Activated CD4-positive, alpha-beta T cell treated with anti-CD3 and anti-CD28 coated beads for 36 hours (primary cell): ENCODE data around the gene ZSWIM7. TPM values are rescaled to one million over a fixed set of nuclear protein-coding genes. Genes with fewer than 3 reads are reported as not detected.
A peak's percentile ranks its signal among the peaks of the same experiment; 100 is the strongest.

Experiments used
- ATAC-seq: fragments of 200-7000 bp; cut with Tn5 transposase; one replicate; pipeline ENCODE4 v1.10.0; 2021; ENCODE audit warnings: mild to moderate bottlenecking, moderate library complexity
- CTCF ChIA-PET: fragments of 350-600 bp; sonication (Branson Sonifier 250); formaldehyde crosslinking; loops from one replicate; lab custom pipeline; 2021; ENCODE audit warnings: antibody characterized with exemption; lab: Charles Lee
- POLR2A ChIA-PET: fragments of 350-600 bp; sonication (Branson Sonifier 250); formaldehyde crosslinking; loops from one replicate; lab custom pipeline; 2021; ENCODE audit warnings: antibody characterized with exemption, inconsistent platforms; lab: Charles Lee
- DNase-seq: peaks from one replicate; pipeline ENCODE4 v3.0.0-alpha.2; 2020
- H3K27ac Mint-ChIP-seq: one replicate; pipeline ENCODE4 v1.8.0; 2021; ENCODE audit warnings: mixed read lengths
- H3K27me3 Mint-ChIP-seq: one replicate; pipeline ENCODE4 v1.8.0; 2021; ENCODE audit warnings: mixed read lengths
- H3K36me3 Mint-ChIP-seq: one replicate; pipeline ENCODE4 v1.8.0; 2021; ENCODE audit warnings: low read depth, mixed read lengths
- H3K4me1 Mint-ChIP-seq: one replicate; pipeline ENCODE4 v1.8.0; 2021; ENCODE audit warnings: mixed read lengths
- H3K4me3 Mint-ChIP-seq: one replicate; pipeline ENCODE4 v1.8.0; 2021; ENCODE audit warnings: mild to moderate bottlenecking, moderate library complexity, mixed read lengths
- H3K9me3 Mint-ChIP-seq: one replicate; pipeline ENCODE4 v1.8.0; 2021; ENCODE audit warnings: low read depth, mixed read lengths
- intact Hi-C, 2 experiments: fragments of 100-400 bp; cut with DNase I in 1 of 2; cut with micrococcal nuclease in 1 of 2; formaldehyde crosslinking; loops; one replicate each; pipeline versions ENCODE4 v1.14.2 to v1.15.1; 2022 to 2024; cut with DNase I, micrococcal nuclease
- total RNA-seq, 2 experiments: library from RNA; stranded (reverse); gene quantifications; one replicate each; pipeline ENCODE4 v1.2.3, GENCODE V29; 2021

Gene ZSWIM7
- total RNA-seq, 2 experiments from 2014 or later: 11.2 to 11.7 TPM

- Mint-ChIP-seq H3K4me3 (no peak overlapping the region), H3K9me3 (no peaks in the 10 kb centered on the region), H3K36me3 (peaks cover 5% of the 10 kb centered on the region), H3K27ac (no peak overlapping the region), H3K4me1 (no peaks in the 10 kb centered on the region), H3K27me3 (peaks cover 6% of the 10 kb centered on the region)
- CTCF ChIA-PET: no interaction called here
- ATAC-seq: no peak
- POLR2A ChIA-PET: no interaction called here
- intact Hi-C loops: no loop called here
- DNase-seq: no peak
These were observed 27.0 kb downstream of the ZSWIM7 start for GRCh38 chr17:15972497-15972951.

- H3K9me3 Mint-ChIP-seq: no peaks in the 10 kb centered on the region
- H3K27ac Mint-ChIP-seq: no peak overlapping the region
- peaks cover under 1% of the 10 kb centered on the region for H3K4me1 Mint-ChIP-seq
- POLR2A ChIA-PET: no interaction called here
- peaks cover 6% of the 10 kb centered on the region for H3K27me3 Mint-ChIP-seq
- ATAC-seq (no peak), DNase-seq (no peak)
- CTCF ChIA-PET: no interaction called here
- intact Hi-C loops: no loop called here
- H3K4me3 Mint-ChIP-seq: no peak overlapping the region
- peaks cover 5% of the 10 kb centered on the region for H3K36me3 Mint-ChIP-seq
These were observed 27.6 kb downstream of the ZSWIM7 start for GRCh38 chr17:15971882-15972281.

GRCh38 chr17:15971098-15971678, 28.3 kb downstream of the ZSWIM7 start:
- H3K4me1 Mint-ChIP-seq: peaks cover 7% of the 10 kb centered on the region
- no peaks in the 10 kb centered on the region for H3K9me3 Mint-ChIP-seq
- DNase-seq (no peak), ATAC-seq (no peak)
- CTCF ChIA-PET: interaction anchor here (0.6 kb wide), 1 partner anchor 22 kb away, joined by 3 read pairs; no protein-coding TSS in a partner anchor
- peaks cover 2% of the 10 kb centered on the region for H3K36me3 Mint-ChIP-seq
- POLR2A ChIA-PET: no interaction called here
- no peak overlapping the region for H3K27ac Mint-ChIP-seq
- peaks cover 8% of the 10 kb centered on the region for H3K27me3 Mint-ChIP-seq
- intact Hi-C loops: no loop called here
- H3K4me3 Mint-ChIP-seq: no peak overlapping the region

GRCh38 chr17:15970500-15970899, 29.0 kb downstream of the ZSWIM7 start:
- Mint-ChIP-seq H3K27ac (no peak overlapping the region), H3K36me3 (peaks cover 2% of the 10 kb centered on the region), H3K4me3 (no peak overlapping the region), H3K9me3 (no peaks in the 10 kb centered on the region), H3K27me3 (peaks cover 12% of the 10 kb centered on the region), H3K4me1 (peaks cover 12% of the 10 kb centered on the region)
- ChIA-PET CTCF (no interaction called here), POLR2A (no interaction called here)
- DNase-seq (no peak), ATAC-seq (no peak)
- intact Hi-C loops: no loop called here

- ChIA-PET POLR2A (no interaction called here), CTCF (no interaction called here)
- peaks cover 12% of the 10 kb centered on the region for H3K4me1 Mint-ChIP-seq
- ATAC-seq (no peak), DNase-seq (no peak)
- intact Hi-C loops: no loop called here
- no peaks in the 10 kb centered on the region for H3K36me3 Mint-ChIP-seq
- H3K4me3 Mint-ChIP-seq: no peak overlapping the region
- H3K27ac Mint-ChIP-seq: no peak overlapping the region
- peaks cover 14% of the 10 kb centered on the region for H3K27me3 Mint-ChIP-seq
- no peaks in the 10 kb centered on the region for H3K9me3 Mint-ChIP-seq
These were observed 30.0 kb downstream of the ZSWIM7 start for GRCh38 chr17:15969463-15969862.

GRCh38 chr17:15967706-15968399, 31.7 kb downstream of the ZSWIM7 start:
- ChIA-PET POLR2A (no interaction called here), CTCF (no interaction called here)
- intact Hi-C loops: no loop called here

GRCh38 chr17:15966879-15967248, 32.6 kb downstream of the ZSWIM7 start:
- Mint-ChIP-seq H3K4me3 (no peak overlapping the region), H3K27ac (no peak overlapping the region), H3K27me3 (peaks cover 14% of the 10 kb centered on the region), H3K9me3 (no peaks in the 10 kb centered on the region), H3K36me3 (no peaks in the 10 kb centered on the region), H3K4me1 (peaks cover 12% of the 10 kb centered on the region)
- no peak for ATAC-seq
- intact Hi-C loops: no loop called here
- CTCF ChIA-PET: no interaction called here
- POLR2A ChIA-PET: no interaction called here
- no peak for DNase-seq

More at GRCh38 chr17:15967706-15968399, 31.7 kb downstream of the ZSWIM7 start:
- Mint-ChIP-seq H3K4me1 (peaks cover 12% of the 10 kb centered on the region), H3K9me3 (no peaks in the 10 kb centered on the region), H3K27ac (no peak overlapping the region), H3K27me3 (peaks cover 14% of the 10 kb centered on the region), H3K36me3 (no peaks in the 10 kb centered on the region), H3K4me3 (no peak overlapping the region)
- ATAC-seq (no peak), DNase-seq (no peak)

GRCh38 chr17:15966183-15966878, 33.2 kb downstream of the ZSWIM7 start:
- DNase-seq: no peak
- POLR2A ChIA-PET: no interaction called here
- CTCF ChIA-PET: no interaction called here
- Mint-ChIP-seq H3K9me3 (no peaks in the 10 kb centered on the region), H3K4me1 (peaks cover 12% of the 10 kb centered on the region), H3K27me3 (peaks cover 18% of the 10 kb centered on the region), H3K27ac (no peak overlapping the region), H3K4me3 (no peak overlapping the region), H3K36me3 (no peaks in the 10 kb centered on the region)
- ATAC-seq: no peak
- intact Hi-C loops: no loop called here

GRCh38 chr17:15965528-15965927, 34.0 kb downstream of the ZSWIM7 start:
- no peak for ATAC-seq
- CTCF ChIA-PET: no interaction called here
- H3K36me3 Mint-ChIP-seq: no peaks in the 10 kb centered on the region
- H3K27ac Mint-ChIP-seq: no peak overlapping the region
- H3K4me1 Mint-ChIP-seq: peaks cover 12% of the 10 kb centered on the region
- H3K27me3 Mint-ChIP-seq: peaks cover 20% of the 10 kb centered on the region
- no peaks in the 10 kb centered on the region for H3K9me3 Mint-ChIP-seq
- intact Hi-C loops: no loop called here
- H3K4me3 Mint-ChIP-seq: no peak overlapping the region
- POLR2A ChIA-PET: no interaction called here
- DNase-seq: no peak

GRCh38 chr17:15963670-15964110, 35.8 kb downstream of the ZSWIM7 start:
- H3K4me3 Mint-ChIP-seq: no peak overlapping the region
- no peak overlapping the region for H3K27ac Mint-ChIP-seq
- intact Hi-C loops: loop anchor here in 1 of 2 experiments (5.0 kb wide), 1 partner anchor 51 kb away; no protein-coding TSS in a partner anchor
- peaks cover 18% of the 10 kb centered on the region for H3K27me3 Mint-ChIP-seq
- POLR2A ChIA-PET: no interaction called here
- DNase-seq (no peak), ATAC-seq (no peak)
- CTCF ChIA-PET: no interaction called here
- H3K4me1 Mint-ChIP-seq: peaks cover 24% of the 10 kb centered on the region
- H3K9me3 Mint-ChIP-seq: no peaks in the 10 kb centered on the region
- H3K36me3 Mint-ChIP-seq: no peaks in the 10 kb centered on the region

- CTCF ChIA-PET: interaction anchor here (0.8 to 2.4 kb wide), 2 partner anchors 14 to 24 kb away, joined by 3 to 11 read pairs; partner anchors contain the start of gene ADORA2B
- Mint-ChIP-seq H3K4me3 (no peak overlapping the region), H3K27me3 (peaks cover 30% of the 10 kb centered on the region), H3K9me3 (no peaks in the 10 kb centered on the region), H3K27ac (peak overlapping the region; percentile 51), H3K4me1 (peaks cover 30% of the 10 kb centered on the region), H3K36me3 (no peaks in the 10 kb centered on the region)
- DNase-seq: no peak
- intact Hi-C loops: loop anchor here in 1 of 2 experiments (2.0 to 5.0 kb wide), 3 partner anchors 14 to 126 kb away; partner anchors contain the start of gene ADORA2B
- ATAC-seq: no peak
- POLR2A ChIA-PET: no interaction called here
These were observed 41.0 kb downstream of the ZSWIM7 start for GRCh38 chr17:15958484-15958854.
